KMS-11 (cell line): ENCODE results near the gene KBTBD13.

Experiments used
- H2AFZ ChIP-seq: fragments of 200-600 bp; sonication (generic); 2 replicates; pipeline ENCODE4 v1.6.1; 2016; ENCODE audit warnings: antibody characterized with exemption, mixed run types, low read depth
- H3K27ac ChIP-seq: fragments of 200-600 bp; sonication (generic); 2 replicates; pipeline ENCODE4 v1.6.1; 2016; ENCODE audit warnings: mild to moderate bottlenecking, mixed run types
- H3K27me3 ChIP-seq: fragments of 200-600 bp; sonication (generic); 2 replicates; pipeline ENCODE4 v1.6.1; 2017; ENCODE audit warnings: mild to moderate bottlenecking, low read depth, mixed run types, moderate library complexity; ENCODE audit not compliant: insufficient read depth
- H3K36me3 ChIP-seq: fragments of 200-600 bp; sonication (generic); 2 replicates; pipeline ENCODE4 v1.6.1; 2017; ENCODE audit warnings: mild to moderate bottlenecking, mixed run types; ENCODE audit not compliant: insufficient read depth
- H3K4me1 ChIP-seq: fragments of 200-600 bp; sonication (generic); 2 replicates; pipeline ENCODE4 v1.6.1; 2016; ENCODE audit warnings: mild to moderate bottlenecking, low read depth, mixed run types; ENCODE audit not compliant: poor library complexity, severe bottlenecking
- H3K4me2 ChIP-seq: fragments of 200-600 bp; sonication (generic); 2 replicates; pipeline ENCODE4 v1.7.0; 2016; ENCODE audit warnings: mild to moderate bottlenecking, mixed run types
- H3K4me3 ChIP-seq: fragments of 200-600 bp; sonication (generic); IDR thresholded peaks from 2 replicates; pipeline ENCODE4 v1.6.1; 2017; ENCODE audit warnings: low read depth, low read length, mixed read lengths; ENCODE audit not compliant: insufficient read depth
- H3K79me2 ChIP-seq: fragments of 200-600 bp; sonication (generic); 2 replicates; pipeline ENCODE4 v1.6.1; 2016; ENCODE audit warnings: low read depth, mixed run types; ENCODE audit not compliant: insufficient read depth
- H3K9ac ChIP-seq: fragments of 200-600 bp; sonication (generic); 2 replicates; pipeline ENCODE4 v1.6.1; 2016; ENCODE audit warnings: mild to moderate bottlenecking, mixed run types
- H4K20me1 ChIP-seq: fragments of 200-600 bp; sonication (generic); 2 replicates; pipeline ENCODE4 v1.6.1; 2016; ENCODE audit warnings: mild to moderate bottlenecking, mixed run types; ENCODE audit not compliant: insufficient read depth
- TF ChIP-seq, protein P1 (sequence below): fragments of 200-600 bp; sonication (generic); conservative IDR thresholded peaks from 2 replicates; pipeline ENCODE4 v1.6.1; 2017; ENCODE audit warnings: low read depth, mild to moderate bottlenecking, antibody characterized with exemption, low read length, moderate library complexity, mixed read lengths

The KBTBD13 gene

DNA sequence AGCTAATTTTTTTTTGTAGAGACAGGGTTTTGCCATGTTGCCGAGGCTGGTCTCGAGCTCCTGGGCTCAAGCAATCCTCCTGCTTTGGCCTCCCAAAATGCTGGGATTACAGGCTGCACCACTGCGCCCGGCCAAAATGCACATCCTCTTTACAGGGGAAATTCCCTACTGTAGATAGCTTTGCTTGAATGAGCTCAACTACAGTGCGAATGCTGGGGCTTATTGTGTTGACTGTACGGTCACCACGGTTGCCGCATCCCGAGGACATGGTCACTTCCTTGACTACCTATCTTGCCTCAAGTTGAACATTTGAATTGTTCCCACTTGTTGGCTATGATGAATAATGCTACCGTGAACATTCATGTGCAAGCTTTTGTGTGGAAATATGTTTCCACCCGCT lies 41.8 kb upstream of the KBTBD13 start:
- H3K79me2 ChIP-seq = no peaks in the 10 kb centered on the region
- no peak overlapping the region for H3K27ac ChIP-seq
- no peak overlapping the region for H3K4me2 ChIP-seq
- no peaks in the 10 kb centered on the region for H4K20me1 ChIP-seq
- no peaks in the 10 kb centered on the region for H3K4me1 ChIP-seq
- H2AFZ ChIP-seq = no peak overlapping the region
- no peaks in the 10 kb centered on the region for H3K27me3 ChIP-seq
- H3K9ac ChIP-seq = no peak overlapping the region
- no peak overlapping the region for H3K4me3 ChIP-seq
- TF ChIP-seq, protein P1, sequence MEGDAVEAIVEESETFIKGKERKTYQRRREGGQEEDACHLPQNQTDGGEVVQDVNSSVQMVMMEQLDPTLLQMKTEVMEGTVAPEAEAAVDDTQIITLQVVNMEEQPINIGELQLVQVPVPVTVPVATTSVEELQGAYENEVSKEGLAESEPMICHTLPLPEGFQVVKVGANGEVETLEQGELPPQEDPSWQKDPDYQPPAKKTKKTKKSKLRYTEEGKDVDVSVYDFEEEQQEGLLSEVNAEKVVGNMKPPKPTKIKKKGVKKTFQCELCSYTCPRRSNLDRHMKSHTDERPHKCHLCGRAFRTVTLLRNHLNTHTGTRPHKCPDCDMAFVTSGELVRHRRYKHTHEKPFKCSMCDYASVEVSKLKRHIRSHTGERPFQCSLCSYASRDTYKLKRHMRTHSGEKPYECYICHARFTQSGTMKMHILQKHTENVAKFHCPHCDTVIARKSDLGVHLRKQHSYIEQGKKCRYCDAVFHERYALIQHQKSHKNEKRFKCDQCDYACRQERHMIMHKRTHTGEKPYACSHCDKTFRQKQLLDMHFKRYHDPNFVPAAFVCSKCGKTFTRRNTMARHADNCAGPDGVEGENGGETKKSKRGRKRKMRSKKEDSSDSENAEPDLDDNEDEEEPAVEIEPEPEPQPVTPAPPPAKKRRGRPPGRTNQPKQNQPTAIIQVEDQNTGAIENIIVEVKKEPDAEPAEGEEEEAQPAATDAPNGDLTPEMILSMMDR = no peak
- no peaks in the 10 kb centered on the region for H3K36me3 ChIP-seq

DNA sequence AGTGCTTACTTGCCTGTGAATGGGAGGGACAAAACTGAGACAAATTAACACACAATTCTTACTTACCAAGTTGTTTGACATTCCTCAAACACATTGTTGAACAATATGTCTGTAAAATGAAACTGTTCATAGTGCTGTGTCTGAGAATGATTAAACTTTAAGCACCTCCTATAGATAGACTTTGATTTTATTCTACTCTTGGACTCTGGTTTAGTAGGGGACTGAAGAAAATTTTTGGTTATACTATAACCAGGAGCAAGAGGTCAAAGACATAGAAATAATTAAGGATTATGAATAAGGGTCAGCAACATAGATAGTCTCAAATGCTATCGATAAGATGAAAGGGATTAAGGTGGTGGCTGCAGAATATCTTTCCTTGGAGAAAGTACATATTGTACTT lies 39.2 kb upstream of the KBTBD13 start:
- Histone ChIP-seq H3K9ac (no peak overlapping the region), H4K20me1 (no peaks in the 10 kb centered on the region), H3K36me3 (no peaks in the 10 kb centered on the region), H3K4me2 (no peak overlapping the region), H3K4me1 (no peaks in the 10 kb centered on the region), H3K79me2 (no peaks in the 10 kb centered on the region), H3K27ac (no peak overlapping the region), H2AFZ (no peak overlapping the region), H3K27me3 (no peaks in the 10 kb centered on the region), H3K4me3 (no peak overlapping the region)
- TF ChIP-seq, protein P1 = no peak

GRCh38 chr15:65038428-65038827 lies 38.1 kb upstream of the KBTBD13 start:
- Histone ChIP-seq H3K4me2 (no peak overlapping the region), H3K27ac (no peak overlapping the region), H3K9ac (no peak overlapping the region), H2AFZ (no peak overlapping the region), H3K27me3 (no peaks in the 10 kb centered on the region), H3K36me3 (no peaks in the 10 kb centered on the region), H3K4me1 (no peaks in the 10 kb centered on the region), H4K20me1 (no peaks in the 10 kb centered on the region), H3K4me3 (no peak overlapping the region), H3K79me2 (no peaks in the 10 kb centered on the region)
- TF ChIP-seq, protein P1 = no peak

GRCh38 chr15:65038836-65039235 lies 37.7 kb upstream of the KBTBD13 start:
- no peak overlapping the region for H2AFZ ChIP-seq
- no peaks in the 10 kb centered on the region for H3K79me2 ChIP-seq
- H4K20me1 ChIP-seq = no peaks in the 10 kb centered on the region
- H3K9ac ChIP-seq = no peak overlapping the region
- no peak overlapping the region for H3K4me2 ChIP-seq
- no peak overlapping the region for H3K4me3 ChIP-seq
- no peak overlapping the region for H3K27ac ChIP-seq
- TF ChIP-seq, protein P1 = no peak
- no peaks in the 10 kb centered on the region for H3K4me1 ChIP-seq
- no peaks in the 10 kb centered on the region for H3K36me3 ChIP-seq
- no peaks in the 10 kb centered on the region for H3K27me3 ChIP-seq

DNA sequence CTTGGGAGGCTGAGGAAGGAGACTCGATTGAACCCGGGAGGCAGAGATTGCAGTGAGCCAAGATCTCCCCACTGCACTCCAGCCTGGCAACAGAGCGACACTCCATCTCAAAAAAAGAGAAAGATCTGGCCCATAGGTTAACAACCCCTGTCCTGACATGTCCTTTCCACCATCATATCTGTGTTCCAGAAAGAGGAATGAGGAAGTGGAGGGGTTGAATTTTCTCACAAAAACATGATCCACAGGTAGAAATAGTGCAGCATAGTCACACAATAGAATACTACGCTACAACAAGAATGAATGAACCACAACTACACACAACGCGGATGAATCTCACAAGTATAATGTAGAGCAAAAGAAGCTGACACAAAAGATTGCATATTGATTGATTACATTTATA lies 36.1 kb upstream of the KBTBD13 start:
- H3K4me2 ChIP-seq = no peak overlapping the region
- no peak overlapping the region for H3K27ac ChIP-seq
- no peaks in the 10 kb centered on the region for H3K4me1 ChIP-seq
- H3K27me3 ChIP-seq = no peaks in the 10 kb centered on the region
- H2AFZ ChIP-seq = no peak overlapping the region
- no peak overlapping the region for H3K9ac ChIP-seq
- H3K4me3 ChIP-seq = no peak overlapping the region
- TF ChIP-seq, protein P1 = no peak
- H3K79me2 ChIP-seq = no peaks in the 10 kb centered on the region
- no peaks in the 10 kb centered on the region for H3K36me3 ChIP-seq
- H4K20me1 ChIP-seq = no peaks in the 10 kb centered on the region
